PFSK-1 (cell line): ENCODE data around the gene PVALB.

Source experiments
- FOXP2 ChIP-seq: optimal IDR thresholded peaks from 2 replicates; pipeline ENCODE3; 2011; ENCODE audit warnings: borderline replicate concordance, control low read depth, inconsistent platforms; ENCODE audit not compliant: insufficient read depth; ENCODE audit errors: extremely low read length, extremely low read depth
- POLR2AphosphoS5 ChIP-seq: IDR thresholded peaks from 2 replicates; pipeline ENCODE4 v1.6.1; 2012; ENCODE audit warnings: low read depth, mild to moderate bottlenecking, control low read depth, low read length, moderate library complexity
- TAF1 ChIP-seq: IDR thresholded peaks from 2 replicates; pipeline ENCODE4 v1.6.1; 2012; ENCODE audit warnings: low read length, control low read depth, borderline replicate concordance; ENCODE audit not compliant: insufficient read depth

GRCh38 chr22:36819112-36819511, 2.3 kb upstream of the PVALB start:
- TF ChIP-seq FOXP2 (no peak), POLR2AphosphoS5 (no peak), TAF1 (no peak)
